A549 treated with AZD2906 at 1 μM for 4 hours (cell line): ENCODE results near the gene LENG1. TPM values are rescaled to one million over a fixed set of nuclear protein-coding genes. Genes with fewer than 3 reads are reported as not detected.

Experiments used
- total RNA-seq: library from RNA; stranded (reverse); fragments of 200-300 nt; extraction: Qiagen RNA extraction; gene quantifications from 5 replicates; pipeline ENCODE4 v1.2.3, GENCODE V29; 2022

The LENG1 gene
- total RNA-seq = 7.8 to 9.4 TPM (median 8.1 TPM) in 5 replicates

DNA sequence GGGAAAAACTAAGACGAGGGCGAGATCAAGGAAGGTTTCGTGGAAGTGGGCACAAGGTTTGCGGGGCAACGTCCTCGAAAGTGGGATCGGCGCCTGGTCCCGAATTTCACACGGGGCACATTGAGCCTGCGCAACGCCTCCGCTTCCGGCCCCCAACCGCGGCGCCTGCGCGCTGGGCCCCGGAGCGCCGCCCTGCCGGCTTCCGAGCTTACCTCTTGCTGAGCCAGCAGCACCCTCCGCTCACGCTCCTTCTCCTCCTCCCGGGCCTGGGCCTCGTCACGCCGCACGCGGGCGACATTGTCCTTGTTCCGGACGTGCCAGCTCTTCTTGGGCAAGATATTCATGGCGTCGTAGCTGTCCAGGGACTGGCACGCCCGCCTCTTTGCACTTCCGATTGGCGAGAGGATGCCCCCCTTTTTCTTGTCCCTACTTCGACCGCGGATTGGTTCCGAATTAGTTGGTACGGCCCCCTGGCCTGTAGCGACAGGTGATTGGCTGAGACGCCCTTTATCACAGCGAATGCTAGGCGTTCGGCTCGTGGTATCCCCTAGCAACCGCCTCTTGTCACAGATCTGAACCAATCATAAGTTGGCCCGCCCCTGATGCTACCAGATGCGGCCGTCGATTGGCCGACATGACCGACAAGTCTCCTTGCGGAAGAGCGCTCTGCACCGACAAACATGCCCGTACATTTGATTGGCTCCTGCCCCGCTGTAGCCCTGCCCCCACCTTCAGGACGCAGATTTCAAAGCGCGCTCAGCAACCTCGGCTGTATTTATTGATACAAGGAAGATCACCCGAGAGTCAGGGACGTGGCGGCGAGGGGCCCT lies at the start of gene LENG1:
Gene LENG1 (minus strand): TSS at position 370 of the 830 bp plus-strand sequence. CDS start 26 bp downstream, at position 344.

DNA sequence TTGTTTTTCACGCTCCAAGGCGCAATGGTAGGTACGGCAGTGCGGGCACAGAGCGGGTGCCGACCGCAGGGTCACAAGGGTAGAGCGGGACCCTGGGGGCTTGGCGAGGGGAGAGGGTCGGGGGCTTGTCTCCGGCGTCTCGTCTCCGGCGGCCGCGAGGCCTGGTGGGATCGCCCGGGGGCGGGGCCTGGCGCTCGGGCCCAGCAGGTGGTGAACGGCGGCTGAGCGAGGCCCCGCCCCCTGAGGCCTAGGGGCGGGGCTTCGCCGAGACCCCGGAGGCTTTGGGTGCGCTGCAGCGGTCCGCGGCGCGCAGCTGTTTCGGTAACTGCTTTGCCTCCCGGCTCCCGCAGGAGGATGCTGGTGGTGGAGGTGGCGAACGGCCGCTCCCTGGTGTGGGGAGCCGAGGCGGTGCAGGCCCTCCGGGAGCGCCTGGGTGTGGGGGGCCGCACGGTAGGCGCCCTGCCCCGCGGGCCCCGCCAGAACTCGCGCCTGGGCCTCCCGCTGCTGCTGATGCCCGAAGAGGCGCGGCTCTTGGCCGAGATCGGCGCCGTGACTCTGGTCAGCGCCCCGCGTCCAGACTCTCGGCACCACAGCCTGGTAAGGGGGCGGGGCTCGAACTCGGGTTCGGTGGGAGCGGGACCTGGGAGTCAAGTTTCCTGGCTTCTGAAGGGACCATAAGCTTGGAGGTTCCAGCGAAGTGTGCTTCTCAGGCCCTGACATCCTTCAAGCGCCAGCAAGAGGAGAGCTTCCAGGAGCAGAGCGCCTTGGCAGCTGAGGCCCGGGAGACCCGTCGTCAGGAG lies 31.7 kb upstream of the LENG1 start, which contains the start of gene TSEN34:
Gene TSEN34 (plus strand): TSS at position 298 of the 800 bp plus-strand sequence. CDS start 57 bp downstream, at position 355.

DNA sequence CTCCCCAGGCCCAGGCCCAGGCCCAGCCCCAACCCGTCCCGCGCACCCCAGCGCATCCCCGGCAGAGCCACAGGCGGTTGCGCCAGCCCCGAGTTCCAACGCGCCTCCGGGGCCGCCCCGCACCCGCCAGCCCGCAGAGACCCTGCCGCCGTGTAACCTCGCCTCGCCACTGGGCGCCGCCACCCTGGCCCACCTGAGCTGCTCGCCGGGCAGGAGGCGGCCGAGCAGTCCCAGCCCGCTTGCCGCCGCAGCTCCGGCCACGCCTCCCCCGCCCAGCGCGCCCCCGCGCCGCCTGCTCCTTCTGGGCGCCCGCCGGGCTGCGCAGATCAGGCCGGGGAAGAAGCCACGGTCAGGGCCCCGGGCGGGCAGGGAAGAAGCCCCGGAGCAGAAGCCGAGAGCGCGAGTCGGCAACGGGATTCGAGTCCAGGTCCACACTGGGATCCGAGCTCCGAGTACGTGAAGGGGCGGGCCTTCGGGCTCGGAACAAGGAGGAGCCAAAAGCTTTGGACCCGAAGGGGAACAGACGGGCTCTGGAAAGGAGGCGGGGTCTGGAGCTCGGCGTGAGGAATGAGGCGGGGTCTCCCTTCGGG lies 29.7 kb upstream of the LENG1 start, which contains the start of gene MBOAT7:
Gene MBOAT7 (minus strand): TSS at position 436 of the 590 bp plus-strand sequence. CDS start 1,072 bp downstream, outside the sequence.

DNA sequence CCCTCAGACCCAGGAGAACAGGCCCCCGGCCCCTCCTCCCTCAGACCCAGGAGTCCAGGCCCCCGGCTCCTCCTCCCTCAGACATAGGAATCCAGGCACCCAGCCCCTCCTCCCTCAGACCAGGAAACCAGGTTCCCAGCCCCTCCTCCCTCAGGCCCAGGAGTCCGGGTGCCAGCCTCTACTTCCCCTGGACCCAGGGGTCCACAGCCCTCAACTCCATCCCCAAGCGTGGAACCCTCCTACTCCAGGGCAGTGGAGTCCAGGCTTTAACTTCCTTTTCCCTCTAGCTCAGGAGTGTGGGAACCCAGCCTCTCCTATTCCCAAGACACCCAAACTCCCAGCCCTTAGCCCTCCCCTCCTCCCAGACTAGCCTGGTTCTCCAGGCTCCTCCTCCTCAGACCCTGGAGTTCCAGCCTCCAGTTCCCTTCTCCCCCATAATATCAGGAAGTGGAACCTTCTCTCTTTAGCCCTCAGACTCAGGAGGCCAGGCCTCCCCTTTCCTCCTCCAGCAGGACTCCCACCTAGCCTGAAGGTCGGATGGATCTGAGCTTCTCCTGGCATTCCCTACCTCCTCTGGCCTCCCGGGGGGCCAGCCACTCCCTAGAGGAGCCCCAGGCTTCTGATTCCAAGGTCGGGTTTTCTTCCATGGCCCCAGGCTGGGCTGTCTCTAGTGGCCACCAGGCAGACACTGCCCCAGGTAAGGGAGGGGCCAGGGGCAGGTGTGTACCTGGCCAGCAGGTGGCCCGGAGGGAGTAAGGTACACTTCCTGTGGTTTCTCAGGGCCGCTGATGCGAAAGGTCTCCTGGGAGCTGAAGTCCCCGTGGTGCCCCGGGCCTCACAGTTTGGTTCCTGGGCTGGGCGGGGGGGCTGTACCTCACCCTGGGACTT lies 13.2 kb upstream of the LENG1 start, which contains the start of gene TMC4:
Gene TMC4 (minus strand): TSS at position 690 of the 888 bp plus-strand sequence. CDS start 43 bp downstream, at position 647.

DNA sequence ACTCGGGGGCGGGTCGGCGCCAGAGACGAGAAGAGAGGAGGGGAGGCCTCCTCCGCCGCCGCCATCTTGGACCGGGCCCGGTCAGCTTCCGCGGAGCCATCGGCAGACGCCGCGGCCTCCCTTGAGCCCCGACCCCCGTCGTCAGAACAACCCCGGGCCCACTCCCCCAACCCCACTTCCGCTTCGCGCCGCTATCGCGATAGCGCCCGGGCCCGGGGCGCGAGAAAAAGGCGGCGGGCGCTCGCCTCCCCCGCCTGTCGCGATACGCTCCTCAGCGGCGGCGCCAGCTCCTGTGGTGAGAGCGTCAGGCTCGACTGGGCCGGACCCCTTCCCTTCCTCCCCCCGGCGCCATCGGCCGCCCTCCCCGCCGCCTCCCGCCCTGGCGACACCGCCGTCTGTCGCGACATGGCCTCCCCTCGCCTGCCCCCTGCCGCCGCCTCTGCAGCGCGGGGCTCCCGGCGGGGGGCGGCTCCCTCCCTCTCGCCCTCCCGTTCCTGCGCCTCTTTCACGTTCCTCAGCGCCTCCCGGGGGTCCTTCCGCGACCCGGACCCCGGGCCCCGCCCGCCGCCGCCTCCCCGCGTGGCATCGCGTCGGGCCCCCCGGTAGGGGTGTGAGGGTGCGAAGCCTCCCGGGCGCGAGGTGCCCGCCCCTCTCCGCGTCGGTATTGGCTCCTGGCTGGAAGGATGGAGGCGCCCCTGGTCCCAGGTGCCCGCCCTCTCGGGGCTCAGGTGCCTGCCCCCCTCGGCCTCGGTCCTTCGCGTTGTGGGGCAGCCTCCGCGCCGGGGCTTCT lies 21.6 kb downstream of the LENG1 start, which contains the start of gene CNOT3:
Gene CNOT3 (plus strand): TSS at position 64 of the 790 bp plus-strand sequence. CDS start 5,217 bp downstream, outside the sequence.

DNA sequence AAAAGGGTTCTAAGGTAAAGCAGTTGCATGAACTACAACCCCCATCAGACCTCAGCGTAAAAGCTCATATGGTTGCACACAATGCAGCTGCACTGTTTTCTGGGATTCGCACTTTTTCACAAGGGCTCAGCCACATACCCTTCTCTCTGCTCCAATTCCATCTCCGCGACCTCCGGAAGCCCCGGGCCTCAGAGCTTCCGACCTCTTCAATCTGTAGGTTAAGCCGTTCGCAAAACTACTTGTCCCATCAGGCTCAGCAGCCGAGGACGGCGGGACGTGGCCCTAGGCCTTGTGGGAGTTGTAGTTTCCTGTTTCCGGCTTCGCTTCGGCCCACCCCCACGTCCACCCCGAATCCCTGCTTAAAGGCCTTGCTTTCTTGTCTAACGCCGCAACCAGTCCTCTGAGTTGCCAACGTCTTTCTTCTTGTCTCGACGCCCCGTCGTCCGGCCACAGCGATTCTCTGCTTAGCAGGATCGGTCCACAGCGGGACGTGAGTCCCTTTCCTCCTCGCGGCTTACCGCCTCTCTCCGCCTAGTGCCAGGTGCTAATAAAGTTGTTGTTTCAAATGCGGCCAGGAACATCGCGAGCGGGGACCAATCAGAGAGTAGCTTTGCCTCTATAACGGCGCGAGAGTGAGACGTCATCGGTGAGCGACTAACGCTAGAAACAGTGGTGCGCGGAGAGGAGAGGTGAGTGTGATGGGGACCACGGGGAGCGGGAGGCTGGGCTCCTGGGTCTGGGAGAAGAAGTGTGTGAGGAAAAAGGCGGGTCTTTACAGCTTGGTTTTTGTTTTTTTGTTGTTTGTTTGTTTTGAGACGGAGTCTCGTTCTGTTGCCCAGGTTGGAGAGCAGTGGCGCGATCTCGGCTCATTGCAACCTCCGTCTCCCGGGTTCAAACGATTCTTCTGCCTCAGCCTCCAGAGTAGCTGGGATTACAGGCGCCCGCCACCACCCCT lies 44.1 kb downstream of the LENG1 start, which contains the start of the genes PRPF31 and TFPT:
Gene PRPF31 (plus strand): TSS at position 646 of the 955 bp plus-strand sequence. CDS start 2,525 bp downstream, outside the sequence.
Gene TFPT (minus strand): TSS at position 549 of the 955 bp plus-strand sequence. CDS start 388 bp downstream, at position 161.

Other genes starting within 250 kb of the LENG1 start
- 0.47 to 0.82 TPM (median 0.75 TPM) in 5 replicates for gene CACNG8, start 196.8 kb downstream of the LENG1 start, total RNA-seq
- gene CACNG6, start 168.1 kb downstream of the LENG1 start, total RNA-seq = 10.3 to 12.7 TPM (median 11.0 TPM) in 5 replicates
- gene VSTM1, start 95.8 kb downstream of the LENG1 start, total RNA-seq = 0.43 to 0.83 TPM (median 0.50 TPM) in 5 replicates
- gene TARM1, start 78.4 kb downstream of the LENG1 start, total RNA-seq = not detected in 5 replicates
- gene OSCAR, start 58.9 kb downstream of the LENG1 start, total RNA-seq = 0.18 to 0.42 TPM (median 0.33 TPM) in 5 replicates
- gene NDUFA3, start 56.9 kb downstream of the LENG1 start, total RNA-seq = 164 to 263 TPM (median 226 TPM) in 5 replicates
- gene TFPT, start 44.1 kb downstream of the LENG1 start, total RNA-seq = 18.7 to 23.8 TPM (median 19.6 TPM) in 5 replicates
- gene PRPF31, start 44.0 kb downstream of the LENG1 start, total RNA-seq = 104 to 124 TPM (median 113 TPM) in 5 replicates
- 48.7 to 67.2 TPM (median 58.6 TPM) in 5 replicates for gene CNOT3, start 22.0 kb downstream of the LENG1 start, total RNA-seq
- gene TMC4, start 13.4 kb upstream of the LENG1 start, total RNA-seq = 0.69 to 1.3 TPM (median 1.1 TPM) in 5 replicates
- gene MBOAT7, start 29.9 kb upstream of the LENG1 start, total RNA-seq = 114 to 154 TPM (median 150 TPM) in 5 replicates
- 81.8 to 130 TPM (median 123 TPM) in 5 replicates for gene TSEN34, start 31.6 kb upstream of the LENG1 start, total RNA-seq
- 2,105 to 2,627 TPM (median 2,279 TPM) in 5 replicates for gene RPS9, start 41.1 kb upstream of the LENG1 start, total RNA-seq
- gene LILRB3, start 63.3 kb upstream of the LENG1 start, total RNA-seq = 0.11 to 0.50 TPM (median 0.23 TPM) in 5 replicates
- gene LILRA6, start 83.1 kb upstream of the LENG1 start, total RNA-seq = 0.06 to 0.08 TPM (median 0.06 TPM) in 5 replicates
- gene LILRB5, start 97.6 kb upstream of the LENG1 start, total RNA-seq = 0.03 to 0.06 TPM (median 0.05 TPM) in 4 of 5 replicates, not detected in the other
- gene LILRB2, start 121.4 kb upstream of the LENG1 start, total RNA-seq = 0.08 to 0.17 TPM (median 0.09 TPM) in 4 of 5 replicates, not detected in the other
- gene LILRA5, start 153.4 kb upstream of the LENG1 start, total RNA-seq = 0.09 TPM in 1 of 5 replicates, not detected in the others
- gene LILRA4, start 179.4 kb upstream of the LENG1 start, total RNA-seq = 0.02 to 0.06 TPM in 2 of 5 replicates, not detected in the others
- gene LAIR1, start 205.2 kb upstream of the LENG1 start, total RNA-seq = not detected in 5 replicates